Heart right ventricle (tissue), 16 donors: ENCODE results near the gene KIF5A. TPM values are rescaled to one million over a fixed set of nuclear protein-coding genes. Genes with fewer than 3 reads are reported as not detected.

Experiments used
- ATAC-seq, 8 donors: fragments of 200-7000 bp; cut with Tn5 transposase; one replicate each; pipeline ENCODE4 v1.9.1; 2020; ENCODE audit warnings: mild to moderate bottlenecking in 8 of 8, moderate library complexity in 8 of 8, moderate number of reproducible peaks in 1 of 8
- DNase-seq, 2 donors: peaks; one replicate each; pipeline ENCODE4 v3.0.0-alpha.2; 2020
- H3K27ac ChIP-seq, 10 donors: fragments of 200-600 bp; sonication (generic) in 2 of 10; one replicate each; pipeline versions ENCODE4 v1.5.0 to v1.8.0; 2020 to 2022; ENCODE audit warnings: mild to moderate bottlenecking in 3 of 10
- H3K27me3 ChIP-seq, 7 donors: fragments of 200-600 bp; one replicate each; pipeline ENCODE4 v1.8.0; 2021 to 2022; ENCODE audit warnings: mild to moderate bottlenecking in 2 of 7
- H3K36me3 ChIP-seq, 9 donors: fragments of 200-600 bp; sonication (generic) in 1 of 9; one replicate each; pipeline versions ENCODE4 v1.5.0 to v1.8.0; 2020 to 2022; ENCODE audit warnings: mild to moderate bottlenecking in 2 of 9
- H3K4me1 ChIP-seq, 9 donors: fragments of 200-600 bp; sonication (generic) in 1 of 9; one replicate each; pipeline versions ENCODE4 v1.5.0 to v1.8.0; 2020 to 2022; ENCODE audit warnings: mild to moderate bottlenecking in 4 of 9
- H3K4me3 ChIP-seq, 10 donors: fragments of 200-600 bp; sonication (generic) in 2 of 10; one replicate each; pipeline versions ENCODE4 v1.5.0 to v1.8.0; 2020 to 2022; ENCODE audit warnings: mild to moderate bottlenecking in 7 of 10, moderate library complexity in 2 of 10
- H3K9me3 ChIP-seq, 11 donors: fragments of 200-600 bp in 10 of 11; sonication (generic) in 2 of 11; one replicate each; pipeline versions ENCODE4 v1.5.0 to v1.8.0; 2013 to 2022; ENCODE audit warnings: mild to moderate bottlenecking in 2 of 11, control low read depth in 1 of 11, moderate library complexity in 1 of 11
- CTCF ChIP-seq, 9 donors: fragments of 200-600 bp; sonication (generic) in 2 of 9; IDR thresholded peaks; one replicate each; pipeline versions ENCODE4 v1.5.0 to v1.8.0; 2021 to 2022; ENCODE audit warnings: antibody characterized with exemption in 9 of 9, mild to moderate bottlenecking in 5 of 9, moderate library complexity in 1 of 9
- WGBS, 2 donors: extraction: QIAGEN DNeasy Blood & Tissue Kit; methylation state at CpG; one replicate each; pipeline ENCODE4 v1.1.7; 2013; ENCODE audit warnings: inconsistent platforms in 1 of 2; 5-methylcytosine and 5-hydroxymethylcytosine counted together
- intact Hi-C, 10 donors: fragments of 100-400 bp; cut with DNase I; formaldehyde crosslinking; loops; one replicate each; pipeline versions ENCODE4 v1.11.1 to v1.14.2; 2022
- polyA plus RNA-seq, 2 donors: library from polyadenylated mRNA; stranded (reverse); fragments of 200-250 nt; gene quantifications; one replicate each; pipeline ENCODE4 v1.2.3, GENCODE V29; 2013
- total RNA-seq, 10 donors: library from RNA; stranded (reverse); fragmentation: NEBNext Ultra II Directional in 3 of 10; extraction: Animal tissue kit (Norgen Biotek cat#: 25700) in 3 of 10; gene quantifications; one replicate each; pipeline versions ENCODE4 v1.2.1 to v1.2.4, GENCODE V29; 2021 to 2023
- donor health status: Arrhythmogenic right ventricular cardiomyopathy.
- donor health status: ischemic (EF 13 %, LVEDD 7.1; RV severe dilation, severe dysfunction).
- donor health status: healthy with polysubstance abuse.
- donor health status: DM: no; HTN: yes; CAD: no.
- donor health status: DM: no; HTN: no; CAD: no.
- donor health status: ischemic (EF 25% LVEDD 6.9; RV normal size, moderate dysfunction).
- donor health status: ischemic (EF 25% LVEDD 5.7; RV mildly dilated, moderate dysfunction).
- donor health status: healthy.
- donor health status: DM: yes; HTN: yes; CAD: no.
- donor health status: Ischemic cardiomyopathy.
- donor health status: ischemic (EF 35%, LVEDD 5.7; RV mildly dilated, moderate dysfunction).
- donor health status: nonischemic (EF 11% LVEDD 7.7; RV severe dilation, severe dysfunction).
- donor health status: DM: yes; HTN: yes; CAD: no.
- donor health status: PGD.
- donor health status: ischemic (EF 29% LVEDD 5.4; RV normal size, mild dysfunction).
- donor health status: nonischemic (EF 23%, LVEDD 6.1; RV moderate dilation, normal function).

The KIF5A gene
- total and polyA plus RNA-seq, 12 donors: 0.05 to 0.29 (median 0.07) TPM; not detected in 5

- ATAC-seq: peak; percentile 29 to 62 (median 45)
- Histone ChIP-seq H3K36me3 (peaks cover 0 to 50% (median 20%) of the 10 kb centered on the region in 9 donors), H3K4me3 (peak within 1 kb of the TSS; percentile 52 to 98 (median 82)), H3K27me3 (no peaks in the 10 kb centered on the region), H3K4me1 (peaks cover 25 to 69% (median 57%) of the 10 kb centered on the region in 9 donors), H3K9me3 (no peaks in the 10 kb centered on the region), H3K27ac (peak within 1 kb of the TSS; percentile 89 to 100 (median 98))
- WGBS, 2 donors: 0 to 1% methylated on average over 33 to 56 of the region's 57 CpGs
- DNase-seq: peak; percentile 94 to 95
- intact Hi-C loops: loop anchor here in 2 of 10 donors (2.0 kb wide), 1 partner anchor 25 kb away; the partner anchor contains the start of gene DCTN2 (in 2 of the 2)
- TF ChIP-seq CTCF (IDR thresholded peaks at IDR 0.05): no peak
Observed at GRCh38 chr12:57522011-57522886, 27.6 kb upstream of the KIF5A start, which contains the start of gene MBD6. Gene MBD6, plus strand, starts transcription at chr12:57522824. Its CDS starts 1,480 bp downstream, at chr12:57524304.

GRCh38 chr12:57522887-57523705 is 26.7 kb upstream of the KIF5A start:
- Histone ChIP-seq H3K27me3 (no peaks in the 10 kb centered on the region), H3K4me1 (peaks cover 25 to 60% (median 49%) of the 10 kb centered on the region in 9 donors), H3K4me3 (peak overlapping the region; percentile 52 to 98 (median 82)), H3K36me3 (peaks cover 0 to 50% (median 20%) of the 10 kb centered on the region in 9 donors), H3K9me3 (no peaks in the 10 kb centered on the region), H3K27ac (peak overlapping the region; percentile 89 to 100 (median 98))
- intact Hi-C loops: loop anchor here in 2 of 10 donors (2.0 kb wide), 1 partner anchor 24 kb away; the partner anchor contains the start of gene DCTN2 (in 2 of the 2)
- 0 to 1% methylated on average over 25 to 38 of the region's 38 CpGs for WGBS, 2 donors
- DNase-seq (peak; percentile 67 to 77), ATAC-seq (peak in 3 of 8 donors; percentile 0 to 8 (median 2))
- no peak for TF ChIP-seq CTCF (IDR thresholded peaks at IDR 0.05)

- H3K4me1 ChIP-seq: peaks cover 19 to 51% (median 40%) of the 10 kb centered on the region in 9 donors
- intact Hi-C loops: loop anchor here in 2 of 10 donors (2.0 kb wide), 1 partner anchor 23 kb away; the partner anchor contains the start of gene DCTN2 (in 2 of the 2)
Observed at GRCh38 chr12:57523706-57524614, 25.9 kb upstream of the KIF5A start.

More at GRCh38 chr12:57523706-57524614, 25.9 kb upstream of the KIF5A start:
- Histone ChIP-seq H3K27me3 (no peaks in the 10 kb centered on the region), H3K4me3 (peak overlapping the region; percentile 52 to 98 (median 82)), H3K27ac (peak overlapping the region; percentile 89 to 100 (median 98)), H3K9me3 (no peaks in the 10 kb centered on the region), H3K36me3 (peaks cover 0 to 53% (median 27%) of the 10 kb centered on the region in 9 donors)
- DNase-seq: no peak
- 60 to 66% methylated on average over 14 of the region's 14 CpGs for WGBS, 2 donors
- no peak for TF ChIP-seq CTCF (IDR thresholded peaks at IDR 0.05)
- ATAC-seq: no peak
